GM21786 (cell line): Measurements from ENCODE around the gene MXRA7.
"Not testable (repeated sequence)": the region's sequence is repeated elsewhere in the genome, so short reads cannot be mapped to it uniquely, and the experiment has no call there.

Experiments
- ATAC-seq: cut with Tn5 transposase; IDR thresholded peaks from one replicate; pipeline ENCODE4 v1.9.1; 2021; ENCODE audit not compliant: unreplicated experiment

The MXRA7 gene

DNA sequence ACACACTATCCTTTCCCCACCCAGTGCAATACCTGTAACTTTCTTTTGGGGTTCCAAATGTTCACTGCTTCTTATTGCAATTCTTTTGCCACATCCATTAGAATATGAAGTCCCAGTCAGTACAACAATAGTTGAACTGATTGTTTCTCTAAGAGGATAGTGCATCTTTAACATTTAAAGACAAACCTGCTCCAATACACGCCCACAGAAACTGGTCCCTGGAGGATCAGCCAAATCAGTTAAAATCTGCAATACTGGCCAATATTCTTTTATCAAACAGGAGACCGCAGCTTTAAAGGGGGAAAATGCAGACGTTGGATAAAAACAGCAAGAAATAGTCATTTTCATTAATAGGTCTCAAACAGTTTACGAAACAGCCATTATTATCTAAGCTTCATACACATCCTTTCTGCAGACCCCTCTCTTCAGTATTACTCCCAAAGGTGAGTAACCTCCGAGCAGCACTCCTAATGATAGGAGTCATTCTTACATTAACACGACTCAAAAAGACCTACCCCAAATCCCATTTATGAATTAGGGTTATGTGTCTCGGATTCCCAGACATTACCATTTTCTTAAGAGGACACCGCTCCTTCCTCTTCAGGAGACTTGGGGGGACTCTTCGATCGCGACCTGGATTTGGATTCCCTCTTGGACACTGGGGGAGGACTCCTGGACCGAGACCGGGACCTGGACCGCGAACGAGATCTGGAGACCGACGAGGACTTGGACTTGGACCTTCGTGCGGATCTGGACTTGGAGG lies 25.0 kb upstream of the MXRA7 start:
- ATAC-seq = no peak

DNA sequence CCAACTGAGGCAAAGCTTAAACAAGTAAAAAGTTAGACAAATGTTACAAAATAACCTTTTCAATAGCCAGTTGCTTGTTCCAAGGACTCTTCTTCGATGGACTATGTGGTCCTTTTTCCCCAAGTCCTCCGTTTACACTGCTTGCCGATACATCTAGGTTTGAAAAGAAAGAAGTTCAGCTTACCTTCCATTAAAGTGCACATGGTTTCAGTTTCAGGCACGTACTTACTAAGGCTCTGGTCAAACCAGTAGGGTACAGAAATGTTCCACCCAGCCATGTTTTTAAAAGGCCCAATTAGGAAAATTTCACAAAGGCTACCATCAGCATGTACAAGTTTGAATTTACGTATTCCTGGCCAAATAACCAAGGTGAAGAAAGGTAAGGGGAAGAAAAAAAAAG lies 24.2 kb upstream of the MXRA7 start:
- no peak for ATAC-seq

GRCh38 chr17:76734080-76734840 lies 23.5 kb upstream of the MXRA7 start:
- ATAC-seq = no peak

GRCh38 chr17:76733618-76733957 lies 22.8 kb upstream of the MXRA7 start:
- ATAC-seq = no peak

DNA sequence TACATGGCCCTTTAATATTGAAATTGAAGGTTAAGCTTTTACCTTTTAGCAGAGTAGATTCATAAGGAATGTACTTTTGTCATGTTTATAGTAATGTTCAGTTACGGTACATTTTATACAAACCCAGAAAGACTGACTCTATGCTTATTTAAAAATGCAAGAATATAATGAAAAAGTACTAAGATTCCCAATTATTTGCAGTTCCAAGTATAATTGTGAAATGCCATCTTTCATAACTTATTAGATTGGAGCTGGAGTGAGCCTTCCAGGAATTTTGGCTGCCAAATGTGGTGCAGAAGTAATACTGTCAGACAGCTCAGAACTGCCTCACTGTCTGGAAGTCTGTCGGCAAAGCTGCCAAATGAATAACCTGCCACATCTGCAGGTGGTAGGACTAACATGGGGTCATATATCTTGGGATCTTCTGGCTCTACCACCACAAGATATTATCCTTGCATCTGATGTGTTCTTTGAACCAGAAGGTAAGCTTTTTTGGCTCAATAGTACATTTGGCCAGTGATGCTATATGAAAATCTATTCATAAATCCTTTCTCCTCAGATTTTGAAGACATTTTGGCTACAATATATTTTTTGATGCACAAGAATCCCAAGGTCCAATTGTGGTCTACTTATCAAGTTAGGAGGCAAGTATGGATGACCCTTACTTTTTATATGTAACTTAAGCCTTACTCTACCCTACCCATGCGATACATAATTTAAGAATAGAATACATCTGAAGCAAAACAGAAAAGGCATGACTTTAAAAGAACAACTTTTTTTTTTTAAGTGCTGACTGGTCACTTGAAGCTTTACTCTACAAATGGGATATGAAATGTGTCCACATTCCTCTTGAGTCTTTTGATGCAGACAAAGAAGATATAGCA lies 22.2 kb upstream of the MXRA7 start:
- no peak for ATAC-seq

DNA sequence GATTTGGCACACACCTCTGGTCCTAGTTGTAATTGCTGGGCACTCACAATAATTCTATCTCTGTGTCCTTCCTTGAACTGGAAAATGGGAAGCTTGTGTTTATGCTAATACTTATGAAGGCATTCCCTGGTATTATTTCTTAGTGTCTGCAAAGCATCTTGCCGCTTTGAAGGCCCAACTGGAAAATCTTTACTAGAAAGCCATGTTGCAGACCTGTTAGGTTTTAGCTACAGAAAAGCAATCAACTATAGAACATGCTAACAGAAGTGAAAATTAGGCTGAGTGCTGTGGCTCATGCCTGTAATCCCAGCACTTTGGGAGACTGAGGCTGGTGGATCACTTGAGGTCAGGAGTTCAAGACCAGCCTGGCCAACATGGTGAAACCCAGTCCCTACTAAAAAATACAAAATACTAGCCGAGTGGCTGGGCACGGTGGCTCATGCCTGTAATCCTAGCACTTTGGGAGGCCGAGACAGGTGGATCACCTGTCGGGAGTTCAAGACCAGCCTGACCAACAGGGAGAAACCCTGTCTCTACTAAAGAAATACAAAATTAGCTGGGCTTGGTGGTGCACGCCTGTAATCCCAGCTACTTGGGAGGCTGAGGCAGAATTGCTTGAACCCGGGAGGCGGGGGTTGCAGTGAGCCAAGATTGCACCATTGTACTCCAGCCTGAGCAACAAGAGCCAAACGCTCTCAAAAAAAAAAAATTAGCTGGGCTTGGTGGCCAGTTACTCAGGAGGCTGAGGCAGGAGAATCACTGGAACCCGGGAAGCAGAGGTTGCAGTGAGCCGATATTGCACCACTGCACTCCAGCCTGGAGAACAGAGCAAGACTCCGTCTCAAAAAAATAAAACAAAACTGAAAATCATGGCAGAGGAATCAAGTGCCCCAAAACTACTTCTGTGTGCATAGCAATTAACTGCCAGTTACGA lies 21.3 kb upstream of the MXRA7 start:
- not testable (repeated sequence) for ATAC-seq

DNA sequence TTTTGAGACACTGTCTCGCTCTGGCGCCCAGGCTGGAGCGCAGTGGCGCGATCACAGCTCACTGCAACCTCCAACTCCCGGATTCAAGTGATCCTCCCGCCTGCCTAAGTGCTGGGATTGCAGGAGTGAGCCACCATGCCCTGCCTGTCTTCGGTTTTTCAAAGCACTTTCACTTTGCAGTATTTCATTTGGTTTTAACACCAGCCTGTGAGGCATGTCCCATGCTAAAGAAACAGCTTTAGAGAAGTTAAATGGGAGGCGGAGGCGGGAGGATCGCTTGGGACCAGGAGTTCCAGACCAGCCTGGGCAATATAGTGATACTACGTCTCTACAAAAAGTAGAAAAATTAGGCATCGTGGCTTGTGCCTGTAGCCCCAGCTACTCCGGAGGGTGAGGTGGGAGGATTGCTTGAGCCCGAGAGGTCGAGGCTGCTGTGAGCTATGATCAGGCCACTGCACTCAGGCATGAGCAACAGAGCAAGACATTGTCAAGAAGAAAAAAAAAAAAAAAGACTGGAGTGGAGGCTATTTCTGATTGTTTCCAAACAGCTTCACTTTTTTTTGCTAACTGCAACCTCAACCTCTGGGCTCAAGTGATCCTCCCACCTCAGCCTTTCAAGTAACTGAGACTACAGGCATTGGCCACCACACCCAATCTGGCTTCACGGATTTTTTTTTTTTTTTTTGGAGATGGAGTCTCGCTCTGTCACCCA lies 17.1 kb upstream of the MXRA7 start:
- no peak for ATAC-seq

GRCh38 chr17:76726776-76727718 lies 16.3 kb upstream of the MXRA7 start, which contains the start of gene METTL23:
Gene METTL23, plus strand, starts transcription at chr17:76726839. Its CDS starts 2,872 bp downstream, at chr17:76729711.
- ATAC-seq = peak; percentile 29

DNA sequence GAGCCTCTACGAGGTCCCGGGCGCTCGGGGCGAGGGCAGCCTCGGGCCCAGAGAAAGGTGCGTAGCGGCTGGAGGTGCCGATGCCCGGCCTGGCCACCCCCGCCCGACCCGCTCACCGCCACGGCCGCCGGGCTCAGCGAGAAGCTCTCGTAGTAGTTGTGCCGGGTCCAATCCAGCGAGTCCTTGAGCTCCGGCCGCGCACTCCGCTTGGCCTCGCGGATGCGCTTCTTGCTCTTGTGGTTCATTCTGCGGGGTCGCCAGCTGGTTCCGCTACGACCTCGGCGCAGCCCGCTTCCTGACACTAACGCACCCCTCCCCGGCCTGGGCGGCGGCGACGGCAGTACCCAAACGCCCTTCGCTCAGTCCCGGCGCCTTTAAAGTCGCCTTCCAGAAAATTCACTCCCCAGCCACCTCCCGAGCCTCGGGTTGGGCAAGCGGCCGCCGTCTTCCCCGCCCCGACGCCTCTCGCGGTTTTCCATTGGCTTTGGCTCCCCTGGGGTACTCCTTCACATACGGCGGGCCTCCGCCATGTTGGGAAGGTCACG lies 15.5 kb upstream of the MXRA7 start, which contains the start of gene JMJD6:
Gene JMJD6, minus strand, starts transcription at position 376 of the 545 bp plus-strand sequence. Its CDS starts 131 bp downstream, at position 245.
- peak; percentile 69 for ATAC-seq

DNA sequence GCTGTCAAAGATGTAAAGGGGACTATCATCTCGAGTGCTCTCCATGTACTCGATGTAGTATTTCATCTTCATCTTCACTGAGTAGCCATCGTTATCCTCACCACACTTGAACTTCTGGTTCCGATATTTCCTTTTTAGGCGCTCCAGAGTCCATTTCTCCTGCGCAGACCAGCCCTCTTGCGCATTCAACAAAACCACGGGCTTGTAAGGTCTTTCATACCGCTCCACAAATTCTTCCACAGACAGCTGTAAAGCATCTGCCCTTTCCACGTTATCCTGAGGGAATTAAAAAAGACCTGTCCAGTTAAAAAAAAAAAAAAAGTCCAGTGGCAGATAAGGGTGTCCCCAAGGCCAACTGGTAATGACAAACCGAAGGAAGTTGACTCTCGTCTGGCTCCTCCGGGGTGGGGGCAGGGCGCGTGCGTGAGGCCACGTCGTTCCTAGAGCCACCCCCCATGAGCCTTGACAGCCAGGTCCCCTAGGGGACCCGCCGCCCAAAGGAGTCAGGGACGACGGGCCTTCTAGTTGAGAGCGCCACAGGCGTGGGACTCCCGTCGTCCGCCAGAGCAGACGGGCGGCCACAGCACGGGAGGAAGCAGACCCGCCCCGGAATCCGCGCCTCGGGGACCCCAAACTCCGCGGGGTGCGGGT lies 14.9 kb upstream of the MXRA7 start:
- ATAC-seq = peak; percentile 18

GRCh38 chr17:76723812-76724211 lies 13.0 kb upstream of the MXRA7 start:
- no peak for ATAC-seq

GRCh38 chr17:76722977-76723376 lies 12.2 kb upstream of the MXRA7 start:
- ATAC-seq = not testable (repeated sequence)

GRCh38 chr17:76722279-76722678 lies 11.5 kb upstream of the MXRA7 start:
- no peak for ATAC-seq

DNA sequence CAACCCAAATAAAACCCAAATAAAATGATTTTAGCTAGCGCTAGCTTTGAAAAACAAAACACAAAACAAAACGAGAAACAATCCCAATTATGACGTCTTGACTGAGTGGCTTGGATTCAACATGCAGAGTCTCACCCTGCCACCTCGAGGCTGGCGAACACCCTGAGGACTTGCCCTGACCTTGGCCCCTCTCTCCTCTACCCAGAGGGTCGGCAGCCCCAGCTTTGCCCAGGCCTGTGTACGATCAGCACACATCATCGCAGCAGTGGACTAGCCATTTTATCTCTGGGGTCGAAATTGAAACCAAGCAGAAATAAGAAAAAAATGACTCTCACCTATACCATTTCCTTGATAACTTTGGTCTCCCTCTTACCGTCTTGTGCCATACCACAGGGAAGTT lies 10.7 kb upstream of the MXRA7 start:
- no peak for ATAC-seq

GRCh38 chr17:76720941-76721340 lies 10.2 kb upstream of the MXRA7 start:
- no peak for ATAC-seq

- no peak for ATAC-seq
Measured at GRCh38 chr17:76720211-76720610, 9.4 kb upstream of the MXRA7 start.

DNA sequence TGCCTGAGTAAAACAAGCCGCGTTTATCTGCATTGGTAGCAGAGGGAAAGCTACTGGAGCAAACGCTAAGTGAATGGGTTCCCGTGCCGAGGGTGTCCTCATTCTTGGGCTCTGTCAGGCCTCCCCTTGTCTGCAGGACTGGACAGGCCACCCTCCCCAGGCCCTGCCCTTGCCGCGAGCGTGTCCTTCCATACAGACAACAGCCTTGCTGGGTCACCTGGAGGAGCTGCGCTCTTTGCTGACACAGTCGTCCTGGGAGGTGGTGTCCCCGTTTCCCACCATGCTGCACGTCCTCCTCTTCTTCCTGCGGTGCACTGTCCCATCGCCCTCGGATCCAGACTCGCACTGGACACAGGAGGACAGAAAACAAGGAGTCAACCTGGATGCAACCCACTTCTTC lies 7.8 kb upstream of the MXRA7 start:
- no peak for ATAC-seq

DNA sequence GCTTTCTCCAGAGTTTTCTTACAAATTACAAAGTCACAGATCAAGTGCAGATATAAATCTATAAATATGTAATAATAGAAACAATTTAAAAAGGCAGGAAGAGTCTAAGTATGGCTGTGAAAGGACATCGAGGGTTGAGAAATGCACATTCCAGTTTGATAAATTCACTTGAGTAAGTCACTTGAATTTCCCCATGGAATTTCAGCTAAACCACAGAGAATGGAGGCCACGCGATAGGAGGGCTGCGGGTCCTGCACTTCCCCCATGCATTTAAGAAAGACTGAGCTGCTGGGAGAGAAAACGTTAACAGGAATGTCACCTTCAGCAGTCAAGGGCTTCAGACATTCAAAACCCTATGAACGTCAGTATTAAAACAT lies 6.1 kb upstream of the MXRA7 start:
- ATAC-seq = no peak
